Fibroblast of gingiva (primary cell): Measurements from ENCODE around the gene DPF3.

Experiments used
- DNase-seq: peaks from one replicate; pipeline ENCODE4 v3.0.0-alpha.2; 2011; ENCODE audit warnings: low read depth

The DPF3 gene

GRCh38 chr14:72839753-72840607 is 53.9 kb downstream of the DPF3 start:
- DNase-seq: no peak

GRCh38 chr14:72839351-72839750 is 54.5 kb downstream of the DPF3 start:
- no peak for DNase-seq

DNA sequence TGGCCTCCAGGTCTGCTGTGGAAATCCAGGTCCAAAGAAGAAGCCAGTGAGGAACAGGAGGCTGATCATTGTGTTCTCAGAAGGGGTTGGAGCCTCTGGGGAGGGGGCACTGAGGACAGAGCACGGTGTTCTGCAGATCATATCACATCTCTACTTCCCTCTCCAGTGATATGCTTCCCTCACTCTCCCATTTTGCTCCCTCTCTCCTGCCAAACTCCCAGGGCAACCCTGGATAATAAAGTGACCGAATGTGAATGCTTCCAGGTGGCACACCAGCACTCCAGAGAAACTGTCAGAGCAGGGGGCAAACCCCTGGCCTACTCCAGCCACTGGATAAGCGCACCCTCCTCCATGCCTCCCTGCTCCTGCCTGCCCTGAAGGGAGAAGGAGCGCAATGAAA is 57.8 kb downstream of the DPF3 start:
- DNase-seq: no peak

GRCh38 chr14:72833174-72833573 is 60.7 kb downstream of the DPF3 start:
- DNase-seq: no peak

GRCh38 chr14:72830786-72831594 is 62.9 kb downstream of the DPF3 start:
- DNase-seq: no peak

GRCh38 chr14:72830356-72830755 is 63.5 kb downstream of the DPF3 start:
- DNase-seq: no peak

DNA sequence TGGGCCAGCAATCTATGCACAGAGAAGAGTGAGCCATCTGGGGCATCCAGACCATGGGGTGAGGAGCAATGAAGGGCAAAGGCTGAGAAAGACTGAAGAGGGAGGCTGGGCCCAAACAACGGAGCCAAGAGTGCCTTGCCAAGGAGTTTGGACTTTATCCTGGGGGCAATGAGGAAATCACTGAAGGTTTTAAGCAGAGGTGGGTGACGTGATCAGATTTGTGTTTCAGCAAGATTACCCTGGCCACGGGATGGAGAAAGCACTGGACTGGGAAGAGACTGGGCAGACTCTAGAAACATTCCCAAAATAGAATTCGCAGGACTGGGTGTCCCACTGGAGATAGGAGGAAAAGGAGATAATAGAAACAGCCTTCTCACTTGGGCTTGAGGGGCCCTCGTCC is 65.3 kb downstream of the DPF3 start:
- DNase-seq: no peak

GRCh38 chr14:72826039-72826438 is 67.9 kb downstream of the DPF3 start:
- no peak for DNase-seq

GRCh38 chr14:72825486-72825885 is 68.4 kb downstream of the DPF3 start:
- no peak for DNase-seq

DNA sequence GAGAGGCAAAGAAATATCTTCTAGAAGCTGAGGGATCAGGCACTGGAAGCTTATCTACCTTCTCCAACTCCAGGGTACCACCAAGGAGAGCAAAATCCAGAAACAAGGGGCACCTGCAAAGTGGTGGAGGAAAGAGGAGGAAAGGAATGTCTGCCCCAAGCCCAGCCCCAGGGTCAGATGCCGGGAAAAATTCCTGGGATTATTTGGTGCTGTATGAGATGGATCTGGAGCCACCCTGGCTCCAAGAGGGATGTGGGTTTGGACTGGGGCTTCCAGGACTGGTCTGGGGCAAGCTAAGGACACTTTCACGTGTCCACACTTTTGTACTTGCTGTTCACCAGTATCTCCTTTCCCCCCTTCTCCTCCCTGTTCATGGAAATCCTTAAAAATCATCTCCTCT is 69.8 kb downstream of the DPF3 start:
- DNase-seq: no peak

DNA sequence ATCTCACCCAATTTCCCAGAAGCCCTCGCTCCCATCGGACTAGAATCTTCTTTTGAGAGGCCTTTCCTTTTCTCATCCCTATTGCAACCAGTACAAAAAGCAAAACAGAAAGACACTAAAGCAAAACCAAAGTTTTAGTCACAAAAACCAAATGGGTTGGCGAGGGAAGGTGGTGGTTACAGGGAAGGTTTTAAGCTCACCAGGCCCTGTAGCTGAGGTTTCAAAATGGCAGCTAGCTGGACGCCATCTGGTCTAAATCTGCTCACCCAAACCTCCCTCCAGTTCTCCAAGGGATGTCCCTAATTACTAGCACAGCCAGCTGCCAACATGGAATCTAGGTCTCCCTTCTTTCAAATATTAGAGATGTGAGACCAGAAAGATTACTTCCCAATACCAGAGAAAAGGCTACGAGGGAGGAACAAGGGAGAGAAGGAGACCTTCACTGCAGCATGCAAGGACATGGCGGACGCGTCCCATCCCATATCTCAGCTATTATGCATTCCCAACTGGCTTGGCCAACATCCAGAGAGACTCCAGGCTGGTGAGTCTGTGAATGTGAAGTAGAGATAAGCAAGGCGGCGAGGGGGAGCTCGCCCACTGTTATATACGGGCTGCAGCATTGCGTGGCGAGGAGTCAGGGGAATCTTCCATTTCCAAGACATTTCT is 70.8 kb downstream of the DPF3 start:
- no peak for DNase-seq

- no peak for DNase-seq
Observed at GRCh38 chr14:72818998-72819397, 74.9 kb downstream of the DPF3 start.

- DNase-seq: no peak
Observed at GRCh38 chr14:72816287-72816686, 77.6 kb downstream of the DPF3 start.

- no peak for DNase-seq
Observed at GRCh38 chr14:72815430-72815829, 78.5 kb downstream of the DPF3 start.

- DNase-seq: peak; percentile 29
Observed at GRCh38 chr14:72812292-72812851, 81.5 kb downstream of the DPF3 start.

GRCh38 chr14:72810201-72810600 is 83.7 kb downstream of the DPF3 start:
- no peak for DNase-seq

DNA sequence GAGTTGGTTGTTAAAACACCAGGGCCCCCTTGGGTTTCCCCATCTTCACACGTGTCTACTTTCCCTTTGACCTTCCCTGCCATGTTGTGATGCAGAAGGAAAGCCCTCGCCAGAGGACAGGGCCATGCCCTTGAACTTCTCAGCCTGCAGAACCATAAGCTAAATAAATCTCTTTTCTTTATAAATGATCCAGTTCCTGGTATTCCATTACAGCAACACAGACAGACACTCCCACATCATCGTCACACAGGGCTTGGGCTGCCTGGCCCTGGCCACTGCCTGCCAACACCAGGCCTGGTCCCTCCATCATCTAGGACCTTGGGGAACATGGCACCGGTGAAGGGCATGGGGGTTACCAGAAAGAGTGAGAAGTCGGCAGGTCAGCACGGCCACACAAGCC is 84.8 kb downstream of the DPF3 start:
- DNase-seq: no peak

GRCh38 chr14:72808564-72808963 is 85.3 kb downstream of the DPF3 start:
- no peak for DNase-seq

GRCh38 chr14:72802588-72802946 is 91.3 kb downstream of the DPF3 start:
- DNase-seq: no peak

- no peak for DNase-seq
Observed at GRCh38 chr14:72801836-72802587, 91.9 kb downstream of the DPF3 start.

DNA sequence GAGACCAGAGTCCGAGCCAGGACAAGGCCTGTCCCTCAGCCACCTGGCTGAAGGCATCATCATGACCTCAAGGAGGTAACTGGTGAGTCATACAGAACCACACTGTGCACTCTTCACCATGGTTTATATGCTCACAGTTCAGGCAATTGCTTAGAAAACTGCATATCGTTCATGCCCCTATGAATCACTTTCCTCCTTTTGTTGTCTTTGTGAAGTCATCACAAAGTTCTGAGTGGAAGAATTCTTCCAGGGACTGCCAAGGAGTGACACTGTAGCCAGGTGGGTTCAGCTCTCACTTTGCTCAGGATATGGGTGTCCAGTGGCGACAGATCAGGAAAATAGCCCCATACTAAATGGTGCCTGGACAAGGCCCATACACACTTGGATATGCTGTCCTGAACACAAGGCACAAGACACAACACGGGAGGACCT is 92.5 kb downstream of the DPF3 start:
- peak; percentile 52 for DNase-seq
